Activated CD8-positive, alpha-beta T cell treated with anti-CD3 and anti-CD28 coated beads for 36 hours (primary cell): ENCODE measurements around the gene ARRDC4. TPM values are rescaled to one million over a fixed set of nuclear protein-coding genes. Genes with fewer than 3 reads are reported as not detected.

Source experiments
- ATAC-seq: fragments of 200-7000 bp; cut with Tn5 transposase; one replicate; pipeline ENCODE4 v1.10.0; 2021; ENCODE audit warnings: mild to moderate bottlenecking, moderate library complexity
- CTCF ChIA-PET: fragments of 350-600 bp; sonication (Branson Sonifier 250); formaldehyde crosslinking; loops from one replicate; lab custom pipeline; 2021; ENCODE audit warnings: antibody characterized with exemption; lab: Charles Lee
- POLR2A ChIA-PET: fragments of 350-600 bp; sonication (Branson Sonifier 250); formaldehyde crosslinking; loops from one replicate; lab custom pipeline; 2021; ENCODE audit warnings: antibody characterized with exemption; lab: Charles Lee
- DNase-seq: peaks from one replicate; pipeline ENCODE4 v3.0.0-alpha.2; 2020
- H3K27ac Mint-ChIP-seq: one replicate; pipeline ENCODE4 v1.8.0; 2021; ENCODE audit warnings: mild to moderate bottlenecking, mixed read lengths
- H3K27me3 Mint-ChIP-seq: one replicate; pipeline ENCODE4 v1.8.0; 2021; ENCODE audit warnings: mixed read lengths
- H3K36me3 Mint-ChIP-seq: one replicate; pipeline ENCODE4 v1.8.0; 2021; ENCODE audit warnings: low read depth, mixed read lengths
- H3K4me1 Mint-ChIP-seq: one replicate; pipeline ENCODE4 v1.8.0; 2021; ENCODE audit warnings: low read depth, mixed read lengths
- H3K4me3 Mint-ChIP-seq: one replicate; pipeline ENCODE4 v1.8.0; 2021; ENCODE audit warnings: mild to moderate bottlenecking, moderate library complexity, mixed read lengths
- H3K9me3 Mint-ChIP-seq: one replicate; pipeline ENCODE4 v1.8.0; 2021; ENCODE audit warnings: mixed read lengths
- CTCF ChIP-seq: fragments of 200-600 bp; IDR thresholded peaks from one replicate; pipeline ENCODE4 v1.8.0; 2022; ENCODE audit warnings: antibody characterized with exemption, mild to moderate bottlenecking
- intact Hi-C: fragments of 100-400 bp; cut with micrococcal nuclease; formaldehyde crosslinking; loops from one replicate; pipeline ENCODE4 v1.10.0; 2022
- total RNA-seq, 2 experiments: library from RNA; stranded (reverse); gene quantifications; one replicate each; pipeline ENCODE4 v1.2.3, GENCODE V29; 2021

Gene ARRDC4
- total RNA-seq, 2 experiments from 2014 or later: 0.90 to 0.94 TPM

GRCh38 chr15:97963779-97964178 lies 3.3 kb downstream of the ARRDC4 start:
- DNase-seq (no peak), ATAC-seq (no peak)
- TF ChIP-seq CTCF: no peak
- Mint-ChIP-seq H3K27ac (no peak overlapping the region), H3K36me3 (no peaks in the 10 kb centered on the region), H3K4me1 (peaks cover 12% of the 10 kb centered on the region), H3K4me3 (no peak overlapping the region), H3K27me3 (no peaks in the 10 kb centered on the region), H3K9me3 (no peaks in the 10 kb centered on the region)
- ChIA-PET CTCF (no interaction called here), POLR2A (no interaction called here)
- intact Hi-C loops: no loop called here

GRCh38 chr15:97966246-97966645 lies 5.7 kb downstream of the ARRDC4 start:
- DNase-seq (no peak), ATAC-seq (no peak)
- CTCF ChIA-PET: no interaction called here
- Mint-ChIP-seq H3K9me3 (no peaks in the 10 kb centered on the region), H3K36me3 (peaks cover 4% of the 10 kb centered on the region), H3K27me3 (no peaks in the 10 kb centered on the region), H3K4me3 (no peak overlapping the region), H3K4me1 (peaks cover 5% of the 10 kb centered on the region), H3K27ac (no peak overlapping the region)
- POLR2A ChIA-PET: interaction anchor here (0.8 kb wide), 1 partner anchor 10 kb away, joined by 3 read pairs; no protein-coding TSS in a partner anchor
- intact Hi-C loops: no loop called here
- no peak for TF ChIP-seq CTCF

- DNase-seq: no peak
- Mint-ChIP-seq H3K4me3 (no peak overlapping the region), H3K9me3 (no peaks in the 10 kb centered on the region), H3K4me1 (no peaks in the 10 kb centered on the region), H3K27ac (no peak overlapping the region), H3K36me3 (peaks cover 7% of the 10 kb centered on the region), H3K27me3 (no peaks in the 10 kb centered on the region)
- CTCF ChIA-PET: no interaction called here
- intact Hi-C loops: no loop called here
- POLR2A ChIA-PET: interaction anchor here (0.8 kb wide), 1 partner anchor 9 kb away, joined by 3 read pairs; no protein-coding TSS in a partner anchor
- ATAC-seq: no peak
- TF ChIP-seq CTCF: no peak
Observed at GRCh38 chr15:97966924-97967620, 6.6 kb downstream of the ARRDC4 start.

- intact Hi-C loops: no loop called here
- CTCF ChIA-PET: no interaction called here
- Mint-ChIP-seq H3K27ac (no peak overlapping the region), H3K36me3 (peaks cover 7% of the 10 kb centered on the region), H3K27me3 (no peaks in the 10 kb centered on the region), H3K9me3 (no peaks in the 10 kb centered on the region), H3K4me1 (no peaks in the 10 kb centered on the region), H3K4me3 (no peak overlapping the region)
- DNase-seq (no peak), ATAC-seq (no peak)
- POLR2A ChIA-PET: no interaction called here
- no peak for TF ChIP-seq CTCF
Observed at GRCh38 chr15:97967881-97968280, 7.4 kb downstream of the ARRDC4 start.

- ChIA-PET POLR2A (no interaction called here), CTCF (no interaction called here)
- Mint-ChIP-seq H3K4me3 (no peak overlapping the region), H3K27me3 (no peaks in the 10 kb centered on the region), H3K27ac (no peak overlapping the region), H3K9me3 (no peaks in the 10 kb centered on the region), H3K4me1 (no peaks in the 10 kb centered on the region), H3K36me3 (peaks cover 7% of the 10 kb centered on the region)
- TF ChIP-seq CTCF: no peak
- intact Hi-C loops: no loop called here
- no peak for ATAC-seq
- no peak for DNase-seq
Observed at GRCh38 chr15:97968380-97968779, 7.9 kb downstream of the ARRDC4 start.
